NAMALWA (cell line): Measurements from ENCODE around the gene BNIP3.
"Not testable (repeated sequence)": the region's sequence is repeated elsewhere in the genome, so short reads cannot be mapped to it uniquely, and the experiment has no call there.

Source experiments
- DNase-seq: peaks from one replicate; pipeline ENCODE4 v3.0.0-alpha.2; 2015; ENCODE audit warnings: low spot score

BNIP3 gene

GRCh38 chr10:131977323-131978096 is 4.2 kb downstream of the BNIP3 start:
- DNase-seq, result no peak

- no peak for DNase-seq
Observed at GRCh38 chr10:131975796-131976195, 5.9 kb downstream of the BNIP3 start.

- no peak for DNase-seq
Observed at GRCh38 chr10:131975003-131975402, 6.7 kb downstream of the BNIP3 start.

GRCh38 chr10:131974034-131974817 is 7.5 kb downstream of the BNIP3 start:
- DNase-seq, result no peak

- no peak for DNase-seq
Observed at GRCh38 chr10:131973160-131973951, 8.4 kb downstream of the BNIP3 start.

- DNase-seq, result no peak
Observed at GRCh38 chr10:131972474-131973071, 9.2 kb downstream of the BNIP3 start.

- no peak for DNase-seq
Observed at GRCh38 chr10:131971591-131971990, 10.1 kb downstream of the BNIP3 start.

- DNase-seq, result no peak
Observed at GRCh38 chr10:131970946-131971345, 10.8 kb downstream of the BNIP3 start.

GRCh38 chr10:131968949-131969348 is 12.8 kb downstream of the BNIP3 start:
- no peak for DNase-seq

GRCh38 chr10:131964298-131964697 is 17.4 kb downstream of the BNIP3 start:
- no peak for DNase-seq

GRCh38 chr10:131963811-131964210 is 17.9 kb downstream of the BNIP3 start:
- DNase-seq, result no peak

GRCh38 chr10:131963350-131963749 is 18.4 kb downstream of the BNIP3 start:
- DNase-seq, result no peak

GRCh38 chr10:131961777-131962662 is 19.7 kb downstream of the BNIP3 start:
- DNase-seq, result no peak

GRCh38 chr10:131961047-131961776 is 20.5 kb downstream of the BNIP3 start:
- DNase-seq, result no peak

- DNase-seq, result no peak
Observed at GRCh38 chr10:131960631-131961046, 21.1 kb downstream of the BNIP3 start.

GRCh38 chr10:131959841-131960240 is 21.9 kb downstream of the BNIP3 start:
- DNase-seq, result no peak

GRCh38 chr10:131955591-131956340 is 26.0 kb downstream of the BNIP3 start:
- DNase-seq, result no peak

GRCh38 chr10:131954356-131954965 is 27.3 kb downstream of the BNIP3 start:
- no peak for DNase-seq

- DNase-seq, result not testable (repeated sequence)
Observed at GRCh38 chr10:131949908-131950307, 31.8 kb downstream of the BNIP3 start.
